COLO668 (cell line): Measurements from ENCODE around the gene PDZRN3.
A peak's percentile ranks its signal among the peaks of the same experiment; 100 is the strongest.

ENCODE experiments used
- DNase-seq: peaks from one replicate; lab custom pipeline; 2025; ENCODE audit not compliant: unreplicated experiment; lab: John Stamatoyannopoulos, UW

PDZRN3 gene

GRCh38 chr3:73623346-73623745 lies 1.4 kb downstream of the PDZRN3 start:
- DNase-seq, result peak; percentile 5

- peak; percentile 79 for DNase-seq
These were observed 2.5 kb downstream of the PDZRN3 start for GRCh38 chr3:73622091-73622805.

- no peak for DNase-seq
These were observed 3.4 kb downstream of the PDZRN3 start for GRCh38 chr3:73621388-73621787.

- no peak for DNase-seq
These were observed 6.3 kb downstream of the PDZRN3 start for GRCh38 chr3:73618461-73618860.

- DNase-seq, result no peak
These were observed 8.7 kb downstream of the PDZRN3 start for GRCh38 chr3:73616056-73616455.

DNA sequence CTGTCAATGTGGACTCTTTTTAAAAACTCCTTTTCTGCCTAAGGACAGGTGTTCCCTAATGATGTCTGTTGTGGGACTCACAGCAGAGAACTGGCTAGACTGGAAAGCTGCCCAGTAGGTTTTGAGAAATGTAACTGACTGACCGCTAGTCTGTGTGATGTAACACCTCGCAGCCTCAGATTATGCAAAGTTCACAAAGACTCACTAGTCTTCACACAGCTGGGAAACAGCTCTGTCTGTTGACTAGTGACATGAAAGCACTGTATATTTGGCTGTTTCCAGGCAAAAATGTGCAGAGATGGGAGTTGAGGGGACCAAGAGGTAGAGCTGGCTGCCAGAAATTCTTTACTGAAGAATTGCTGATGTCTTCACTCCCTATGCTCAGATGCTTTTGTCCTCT lies 10.3 kb downstream of the PDZRN3 start:
- DNase-seq, result no peak

- no peak for DNase-seq
These were observed 13.6 kb downstream of the PDZRN3 start for GRCh38 chr3:73611176-73611575.

DNA sequence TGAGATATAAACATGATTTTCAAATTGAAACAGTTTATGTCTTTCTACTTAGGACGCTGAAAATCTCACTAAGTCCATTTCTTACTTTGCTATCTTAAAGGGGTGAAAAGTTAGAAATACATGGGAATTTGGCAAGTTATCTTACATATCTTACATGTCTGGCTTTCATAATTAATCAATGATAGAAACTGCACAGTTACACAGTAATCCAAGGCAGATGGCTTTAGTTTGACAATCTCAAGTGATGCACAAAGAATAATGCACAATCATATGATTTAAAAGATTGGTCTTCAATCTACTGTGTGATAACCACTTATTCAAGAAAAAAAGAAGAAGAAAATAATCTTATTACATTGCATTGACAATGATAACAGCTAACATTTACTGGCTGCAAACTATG lies 14.2 kb downstream of the PDZRN3 start:
- no peak for DNase-seq

DNA sequence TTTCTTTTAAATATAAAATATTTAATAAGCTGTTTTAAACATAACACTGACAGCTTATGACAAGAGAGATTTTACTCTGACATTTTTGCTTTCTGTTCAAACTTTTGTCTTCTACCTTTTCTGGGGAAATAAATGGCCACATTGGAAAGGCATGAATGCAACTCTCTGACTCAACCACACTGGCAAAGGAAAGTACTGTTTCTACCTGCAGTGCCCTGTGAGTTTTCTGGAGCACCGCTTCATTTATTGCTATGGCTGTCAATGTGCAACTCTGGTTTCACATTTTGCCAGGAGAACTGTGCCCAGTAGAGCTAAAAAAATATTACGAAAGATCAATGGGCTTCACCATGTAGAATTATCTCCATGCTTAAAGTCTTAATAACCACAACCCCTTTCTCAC lies 15.1 kb downstream of the PDZRN3 start:
- DNase-seq, result no peak

GRCh38 chr3:73609315-73609641 lies 15.5 kb downstream of the PDZRN3 start:
- no peak for DNase-seq

- no peak for DNase-seq
These were observed 16.1 kb downstream of the PDZRN3 start for GRCh38 chr3:73608456-73609314.

DNA sequence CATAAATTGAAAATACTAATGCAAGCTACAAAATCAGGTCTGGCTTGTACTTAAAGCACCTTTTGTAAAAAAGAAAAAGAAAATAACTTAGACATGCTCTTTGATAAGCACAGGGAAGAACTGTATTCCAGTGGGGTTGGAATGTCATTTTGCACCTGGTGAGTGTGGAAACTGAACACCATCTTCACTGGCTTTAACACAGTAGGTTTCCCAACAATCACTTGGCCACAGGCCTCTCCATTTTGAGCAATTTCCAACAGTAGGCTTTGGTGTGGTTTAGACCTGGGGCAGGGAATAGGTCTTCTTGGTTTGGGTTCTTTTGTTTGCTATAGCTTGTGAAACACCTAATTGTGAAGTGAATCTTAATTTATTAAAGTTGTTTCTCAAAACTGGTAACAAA lies 18.9 kb downstream of the PDZRN3 start:
- no peak for DNase-seq

DNA sequence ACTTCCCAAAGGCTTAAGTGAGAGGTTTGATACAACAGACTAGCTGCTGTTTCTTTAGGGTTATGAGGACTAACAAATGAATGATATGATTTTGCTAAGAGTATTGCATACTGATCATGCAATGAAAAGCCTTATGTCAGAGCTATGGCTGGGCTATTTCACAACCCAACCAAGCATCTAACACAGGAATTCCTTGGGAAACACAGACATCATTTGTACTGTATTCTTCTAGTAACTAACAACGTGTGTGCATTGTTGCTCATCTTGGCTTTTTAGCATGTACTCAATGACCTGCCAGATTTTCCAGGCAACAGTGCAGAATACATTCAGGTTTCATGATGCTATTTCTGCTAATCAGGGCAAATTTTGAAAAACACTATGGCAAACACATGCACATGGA lies 19.3 kb downstream of the PDZRN3 start:
- no peak for DNase-seq

- no peak for DNase-seq
These were observed 20.3 kb downstream of the PDZRN3 start for GRCh38 chr3:73604451-73604850.

- DNase-seq, result no peak
These were observed 21.0 kb downstream of the PDZRN3 start for GRCh38 chr3:73603762-73604171.

DNA sequence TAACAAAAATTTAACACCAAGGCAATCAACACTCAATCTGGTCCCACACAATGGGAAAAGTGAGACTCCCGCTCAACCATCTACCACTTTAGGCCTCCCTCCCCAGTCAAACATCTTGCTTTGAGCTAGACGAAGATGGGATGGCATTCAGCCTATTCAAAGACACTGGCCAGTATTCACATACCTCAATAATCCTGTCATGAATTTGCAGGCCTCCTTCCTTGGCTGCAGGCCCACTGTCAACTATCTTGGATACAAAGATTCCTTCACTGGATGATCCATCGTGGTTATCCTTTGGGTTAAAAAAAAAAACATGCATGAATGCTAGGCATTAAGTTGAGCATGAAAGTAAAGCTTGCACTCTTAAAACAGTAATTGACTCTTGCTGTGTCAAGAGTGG lies 22.6 kb downstream of the PDZRN3 start:
- no peak for DNase-seq

- no peak for DNase-seq
These were observed 23.3 kb downstream of the PDZRN3 start for GRCh38 chr3:73601481-73601880.

DNA sequence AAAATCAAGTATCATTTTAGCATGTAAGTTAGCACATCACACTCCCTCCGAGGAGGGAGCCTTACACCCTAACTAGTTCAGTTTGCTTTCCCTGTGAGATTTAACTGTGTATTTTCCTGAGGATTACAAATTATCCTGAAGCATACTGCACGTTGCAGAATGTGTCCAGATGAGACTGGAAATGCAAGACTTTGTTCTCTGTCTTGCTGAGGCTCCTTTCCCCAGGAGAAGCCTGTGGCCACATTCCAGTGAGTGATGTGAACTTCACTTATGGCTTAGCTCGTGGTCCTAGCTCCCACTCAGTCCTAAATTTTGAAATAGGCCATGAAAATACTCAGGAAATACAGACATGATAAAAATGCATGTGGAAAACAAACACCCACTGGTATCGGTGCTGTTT lies 23.7 kb downstream of the PDZRN3 start:
- DNase-seq, result no peak

- no peak for DNase-seq
These were observed 24.3 kb downstream of the PDZRN3 start for GRCh38 chr3:73600293-73600938.

DNA sequence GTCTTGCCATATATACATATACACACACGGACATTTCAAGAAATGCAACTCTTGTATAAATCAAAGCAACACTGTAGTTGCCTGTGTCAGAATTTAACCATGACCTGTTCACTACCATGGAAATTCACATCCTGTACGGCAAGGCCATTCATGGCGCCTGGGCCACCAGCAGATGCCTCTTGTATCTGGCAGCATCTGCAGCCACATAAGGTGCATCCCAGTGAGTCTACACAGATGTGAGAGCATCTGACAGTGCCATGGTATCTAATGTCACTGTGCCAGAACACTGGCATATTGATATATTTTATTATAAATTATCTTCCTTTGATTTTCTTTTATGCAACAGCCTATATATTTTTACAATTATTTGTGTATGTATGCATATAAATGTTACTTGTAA lies 25.1 kb downstream of the PDZRN3 start:
- no peak for DNase-seq

DNA sequence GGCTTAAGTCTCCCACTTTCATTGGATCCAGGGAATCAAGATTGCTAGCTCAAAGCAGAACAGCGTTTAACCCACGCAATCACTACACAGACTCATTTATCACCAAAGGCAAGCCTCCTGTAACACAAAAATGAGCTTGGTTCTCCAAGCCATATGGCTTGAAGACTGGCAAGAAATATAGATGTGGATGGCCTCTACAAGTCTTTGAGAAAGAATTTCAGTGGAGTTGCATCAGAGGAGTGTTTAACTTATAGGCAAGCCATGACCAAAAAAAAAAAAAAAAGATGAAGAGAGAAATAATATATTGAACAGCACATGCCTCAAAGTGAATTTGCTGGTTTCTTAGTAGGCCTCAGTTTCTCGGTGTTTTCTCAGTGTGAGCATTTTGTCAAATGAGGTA lies 27.3 kb downstream of the PDZRN3 start:
- DNase-seq, result no peak
